ENCODE results near the gene ARNT2.

ARNT2 gene

DNA sequence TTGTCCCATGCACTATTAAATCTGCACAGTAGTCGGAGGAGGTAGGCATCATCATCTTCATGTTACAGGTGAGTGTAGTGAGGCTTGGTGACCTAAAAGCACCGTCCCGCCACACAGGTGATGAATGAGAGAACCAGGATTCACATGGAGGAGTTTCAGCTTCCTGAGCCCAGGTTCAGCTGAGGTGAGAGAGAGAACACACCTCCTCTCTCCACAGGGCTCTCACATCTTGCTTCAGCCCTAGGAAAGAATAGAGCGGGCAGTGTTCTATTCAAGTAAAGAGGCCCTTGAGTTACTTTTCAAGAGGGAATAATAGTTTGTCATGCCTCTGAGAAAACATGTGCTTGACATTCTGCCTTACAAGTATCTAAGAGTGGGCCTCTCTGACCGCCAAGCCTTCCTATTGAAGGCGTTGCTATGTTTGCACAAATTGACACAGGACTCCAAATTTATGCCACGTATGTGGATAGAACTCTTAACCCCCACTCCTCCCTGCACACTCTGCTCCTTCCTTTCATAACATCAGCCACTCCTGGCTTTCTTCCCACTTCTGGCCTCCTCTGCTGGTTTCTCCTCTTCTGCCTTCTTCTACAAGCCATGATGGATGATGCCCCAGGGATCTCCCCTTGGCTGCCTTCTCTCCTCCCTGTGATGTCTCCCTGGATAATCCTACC lies 152.6 kb downstream of the ARNT2 start:
- TF ChIP-seq, protein P1, sequence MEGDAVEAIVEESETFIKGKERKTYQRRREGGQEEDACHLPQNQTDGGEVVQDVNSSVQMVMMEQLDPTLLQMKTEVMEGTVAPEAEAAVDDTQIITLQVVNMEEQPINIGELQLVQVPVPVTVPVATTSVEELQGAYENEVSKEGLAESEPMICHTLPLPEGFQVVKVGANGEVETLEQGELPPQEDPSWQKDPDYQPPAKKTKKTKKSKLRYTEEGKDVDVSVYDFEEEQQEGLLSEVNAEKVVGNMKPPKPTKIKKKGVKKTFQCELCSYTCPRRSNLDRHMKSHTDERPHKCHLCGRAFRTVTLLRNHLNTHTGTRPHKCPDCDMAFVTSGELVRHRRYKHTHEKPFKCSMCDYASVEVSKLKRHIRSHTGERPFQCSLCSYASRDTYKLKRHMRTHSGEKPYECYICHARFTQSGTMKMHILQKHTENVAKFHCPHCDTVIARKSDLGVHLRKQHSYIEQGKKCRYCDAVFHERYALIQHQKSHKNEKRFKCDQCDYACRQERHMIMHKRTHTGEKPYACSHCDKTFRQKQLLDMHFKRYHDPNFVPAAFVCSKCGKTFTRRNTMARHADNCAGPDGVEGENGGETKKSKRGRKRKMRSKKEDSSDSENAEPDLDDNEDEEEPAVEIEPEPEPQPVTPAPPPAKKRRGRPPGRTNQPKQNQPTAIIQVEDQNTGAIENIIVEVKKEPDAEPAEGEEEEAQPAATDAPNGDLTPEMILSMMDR (IDR thresholded peaks at IDR 0.05; ENCODE audit: borderline replicate concordance, control extremely low read depth, extremely low read depth, insufficient read depth, missing control alignments): no peak
- no peak for DNase-seq (ENCODE audit: low spot score)
- in situ Hi-C loops (cut with MboI; ENCODE audit: low sequenced_read_pairs, unreplicated experiment): no loop called here

DNA sequence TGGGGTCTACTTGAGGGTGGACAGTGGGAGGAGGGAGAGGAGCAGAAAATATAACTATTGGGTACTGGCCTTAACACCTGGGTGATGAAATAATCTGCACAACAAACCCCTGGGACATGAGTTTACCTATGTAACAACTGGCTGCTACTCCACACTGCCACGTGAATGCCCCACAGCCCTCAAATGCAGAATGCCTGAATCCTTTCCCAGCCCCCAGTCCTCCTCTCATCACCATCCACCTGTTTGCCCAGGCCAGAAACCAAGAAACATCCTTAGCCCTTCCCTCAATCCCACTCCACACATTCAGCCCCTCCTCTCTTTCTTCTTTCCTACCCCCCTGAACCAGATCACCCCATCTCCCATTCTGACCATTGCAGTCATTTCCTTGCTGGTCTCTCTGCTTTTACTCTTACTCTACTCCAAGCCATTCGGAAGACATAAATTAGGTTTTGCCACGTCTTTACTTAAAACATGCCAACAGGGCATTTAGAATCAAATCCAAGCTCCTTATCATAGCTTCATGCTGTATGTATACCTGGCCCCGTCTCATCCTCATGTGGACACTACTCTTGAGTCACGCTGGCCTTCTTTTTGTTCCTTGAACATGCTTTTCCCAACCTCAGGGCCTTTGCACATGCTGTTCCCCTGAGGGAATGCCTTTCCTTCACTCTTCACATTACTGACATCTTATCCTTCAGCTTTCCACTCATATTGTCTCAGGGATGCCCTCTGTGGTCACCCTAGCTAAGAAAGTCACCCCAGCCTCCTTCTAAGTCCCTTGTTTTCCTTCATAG lies 153.5 kb downstream of the ARNT2 start:
- in situ Hi-C loops (cut with MboI; ENCODE audit: low sequenced_read_pairs, unreplicated experiment): no loop called here
- no peak for DNase-seq (ENCODE audit: low spot score)
- TF ChIP-seq, protein P1 (IDR thresholded peaks at IDR 0.05; ENCODE audit: borderline replicate concordance, control extremely low read depth, extremely low read depth, insufficient read depth, missing control alignments): no peak

DNA sequence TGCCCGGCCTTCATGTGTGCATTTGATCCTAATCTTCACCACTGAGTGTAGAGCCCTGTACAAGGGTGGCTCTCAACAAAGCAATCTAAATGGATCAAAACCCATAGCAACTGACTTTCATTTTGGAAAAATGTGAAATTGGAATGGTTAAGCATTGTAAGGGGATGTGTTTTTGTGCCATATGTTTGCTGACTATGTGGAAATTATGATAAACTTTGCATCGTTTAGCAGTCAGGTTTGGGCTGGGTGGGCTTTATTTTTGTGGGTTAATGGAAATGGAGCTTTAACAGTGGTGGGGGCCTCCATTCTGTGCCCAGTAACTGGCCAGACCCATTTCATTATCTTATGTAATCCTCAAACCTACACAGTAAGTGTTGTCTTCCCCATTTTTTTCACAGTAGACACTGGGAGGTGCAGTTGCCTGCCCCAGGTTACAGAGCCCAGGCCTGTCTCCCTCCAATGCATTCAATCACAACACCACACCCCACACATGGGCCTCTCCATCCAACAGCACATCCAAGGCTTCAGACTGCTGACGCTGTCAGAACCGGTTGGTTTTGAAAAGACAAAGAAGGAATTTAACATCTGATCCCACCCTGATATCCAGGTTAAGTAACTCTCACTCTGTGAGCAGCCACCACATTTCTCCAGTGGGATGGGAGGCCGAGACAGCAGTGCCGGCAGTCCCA lies 154.6 kb downstream of the ARNT2 start:
- no peak for DNase-seq (ENCODE audit: low spot score)
- in situ Hi-C loops (cut with MboI; ENCODE audit: low sequenced_read_pairs, unreplicated experiment): no loop called here
- TF ChIP-seq, protein P1 (IDR thresholded peaks at IDR 0.05; ENCODE audit: borderline replicate concordance, control extremely low read depth, extremely low read depth, insufficient read depth, missing control alignments): no peak

DNA sequence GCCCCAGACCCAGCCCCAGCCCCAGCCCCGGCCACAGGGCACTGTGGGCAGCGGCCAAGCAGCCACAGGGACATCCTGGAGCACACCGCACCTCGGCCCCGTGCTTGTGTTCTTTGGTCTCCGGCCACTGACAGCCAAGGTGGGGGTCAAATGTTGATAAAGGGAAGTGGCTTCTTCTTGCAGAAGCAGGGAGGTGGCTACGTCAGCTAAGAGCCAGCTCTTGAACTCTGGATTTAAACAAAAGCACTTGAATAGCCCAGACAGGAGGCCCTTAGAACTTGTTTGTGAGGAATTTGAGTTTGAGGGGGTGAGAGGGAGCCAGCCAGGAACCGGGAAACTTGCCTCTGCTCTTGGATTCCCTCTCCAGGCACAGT lies 155.1 kb downstream of the ARNT2 start:
- DNase-seq (ENCODE audit: low spot score): no peak
- in situ Hi-C loops (cut with MboI; ENCODE audit: low sequenced_read_pairs, unreplicated experiment): no loop called here
- TF ChIP-seq, protein P1 (IDR thresholded peaks at IDR 0.05; ENCODE audit: borderline replicate concordance, control extremely low read depth, extremely low read depth, insufficient read depth, missing control alignments): no peak

DNA sequence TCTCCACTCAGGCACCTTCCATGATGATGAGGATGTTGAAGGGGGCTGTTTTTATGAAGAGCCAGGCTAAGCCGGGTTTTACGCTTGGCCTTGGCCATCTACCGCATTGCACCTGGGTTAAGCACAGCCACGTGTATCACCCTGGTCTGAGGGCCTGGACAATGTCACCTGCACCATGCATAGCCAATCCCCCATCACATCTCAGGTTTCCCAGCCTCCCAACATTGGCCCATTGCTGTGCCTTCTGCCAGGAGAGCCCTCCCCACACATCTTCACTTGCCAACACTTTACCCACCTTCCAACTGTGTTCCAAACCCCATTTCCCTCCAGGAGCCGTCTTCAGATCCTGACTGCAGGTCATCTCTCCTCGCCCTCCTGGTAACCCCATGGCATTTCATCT lies 155.6 kb downstream of the ARNT2 start:
- in situ Hi-C loops (cut with MboI; ENCODE audit: low sequenced_read_pairs, unreplicated experiment): no loop called here
- TF ChIP-seq, protein P1 (IDR thresholded peaks at IDR 0.05; ENCODE audit: borderline replicate concordance, control extremely low read depth, extremely low read depth, insufficient read depth, missing control alignments): no peak

DNA sequence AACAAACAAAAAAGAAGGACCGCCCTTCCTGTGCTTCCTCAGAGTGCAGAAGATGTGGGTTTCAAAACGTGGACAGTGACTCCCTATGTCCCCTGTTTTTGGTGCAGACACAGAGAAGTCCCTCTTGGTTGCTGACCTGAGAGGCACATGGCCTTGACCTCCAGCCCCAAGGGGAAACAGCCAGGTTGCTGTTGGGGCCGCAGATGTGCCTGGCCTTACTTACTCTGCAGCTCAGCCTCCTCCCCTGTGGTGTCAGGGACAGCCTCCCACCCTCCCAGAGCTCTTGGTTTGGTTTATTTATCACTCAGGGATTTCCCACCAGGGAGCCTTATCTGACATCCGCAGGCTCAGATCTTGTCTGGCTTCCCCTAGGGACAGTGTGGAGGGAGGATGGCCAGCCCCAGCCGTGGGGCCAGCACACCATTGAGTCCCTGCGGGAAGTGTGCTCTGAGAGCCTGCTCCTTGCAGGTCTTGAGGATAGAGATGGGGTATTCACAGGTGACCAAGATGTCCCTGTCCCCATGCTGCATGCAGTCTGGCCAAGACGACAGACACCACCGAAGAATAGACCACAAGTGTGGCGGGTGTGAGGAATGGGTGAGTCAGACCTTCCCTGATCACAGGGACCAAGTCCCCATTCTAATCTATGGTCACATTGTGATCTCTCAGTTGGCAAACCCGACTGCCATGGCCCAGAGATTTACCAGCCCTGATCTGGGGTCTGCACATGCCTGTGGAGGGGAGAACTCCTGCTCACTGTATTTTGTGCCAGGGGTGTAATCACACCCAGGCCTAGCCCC lies 156.6 kb downstream of the ARNT2 start:
- DNase-seq (ENCODE audit: low spot score): no peak
- TF ChIP-seq, protein P1 (IDR thresholded peaks at IDR 0.05; ENCODE audit: borderline replicate concordance, control extremely low read depth, extremely low read depth, insufficient read depth, missing control alignments): no peak
- in situ Hi-C loops (cut with MboI; ENCODE audit: low sequenced_read_pairs, unreplicated experiment): no loop called here

More for the DNA sequence above, 155.6 kb downstream of the ARNT2 start:
- no peak for DNase-seq (ENCODE audit: low spot score)

All from GM13976 (cell line).